A549 treated with GW870086 at 1 μM for 4 hours (cell line): ENCODE data around the gene OSCP1. TPM values are rescaled to one million over a fixed set of nuclear protein-coding genes. Genes with fewer than 3 reads are reported as not detected.

Source experiments
- total RNA-seq: library from RNA; stranded (reverse); fragments of 200-300 nt; extraction: Qiagen RNA extraction; gene quantifications from 5 replicates; pipeline ENCODE4 v1.2.3, GENCODE V29; 2022; ENCODE audit warnings: low read depth

OSCP1 gene, protein sequence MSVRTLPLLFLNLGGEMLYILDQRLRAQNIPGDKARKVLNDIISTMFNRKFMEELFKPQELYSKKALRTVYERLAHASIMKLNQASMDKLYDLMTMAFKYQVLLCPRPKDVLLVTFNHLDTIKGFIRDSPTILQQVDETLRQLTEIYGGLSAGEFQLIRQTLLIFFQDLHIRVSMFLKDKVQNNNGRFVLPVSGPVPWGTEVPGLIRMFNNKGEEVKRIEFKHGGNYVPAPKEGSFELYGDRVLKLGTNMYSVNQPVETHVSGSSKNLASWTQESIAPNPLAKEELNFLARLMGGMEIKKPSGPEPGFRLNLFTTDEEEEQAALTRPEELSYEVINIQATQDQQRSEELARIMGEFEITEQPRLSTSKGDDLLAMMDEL
- 6.1 to 7.0 TPM (median 6.6 TPM) in 5 replicates for total RNA-seq

DNA sequence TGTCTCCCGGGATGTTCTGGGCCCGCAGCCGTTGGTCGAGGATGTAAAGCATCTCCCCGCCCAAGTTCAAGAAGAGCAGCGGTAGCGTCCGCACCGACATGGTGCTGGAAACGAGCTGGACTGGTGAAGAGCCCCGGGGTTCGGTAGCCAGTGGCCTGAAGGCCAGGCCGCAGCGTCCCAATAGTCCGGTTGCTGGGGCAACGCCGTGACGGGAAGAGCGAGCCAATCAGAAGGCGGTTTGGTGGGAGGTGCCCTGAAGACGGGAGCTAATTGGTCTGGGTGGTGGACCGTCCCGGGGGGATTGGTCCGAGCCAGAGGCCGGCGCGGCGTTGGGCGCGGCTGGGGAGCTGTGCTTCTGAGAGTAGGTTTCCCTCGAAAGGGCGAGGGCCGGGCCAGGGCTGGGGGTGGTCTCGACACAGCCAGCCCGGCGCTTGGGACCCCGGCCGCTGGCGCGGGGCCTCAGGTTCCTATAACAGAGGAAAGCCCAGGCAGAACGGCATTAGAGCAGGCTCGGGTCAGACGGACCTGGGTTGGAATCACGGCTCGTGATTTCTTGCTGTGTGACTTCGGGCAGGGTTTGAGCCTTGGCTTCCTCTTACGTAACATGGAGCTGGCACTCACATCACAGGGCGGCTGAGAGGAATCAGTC is at the start of gene OSCP1:
Gene OSCP1 (minus strand): TSS at position 182 of the 649 bp plus-strand sequence. CDS start 82 bp downstream, at position 100.

DNA sequence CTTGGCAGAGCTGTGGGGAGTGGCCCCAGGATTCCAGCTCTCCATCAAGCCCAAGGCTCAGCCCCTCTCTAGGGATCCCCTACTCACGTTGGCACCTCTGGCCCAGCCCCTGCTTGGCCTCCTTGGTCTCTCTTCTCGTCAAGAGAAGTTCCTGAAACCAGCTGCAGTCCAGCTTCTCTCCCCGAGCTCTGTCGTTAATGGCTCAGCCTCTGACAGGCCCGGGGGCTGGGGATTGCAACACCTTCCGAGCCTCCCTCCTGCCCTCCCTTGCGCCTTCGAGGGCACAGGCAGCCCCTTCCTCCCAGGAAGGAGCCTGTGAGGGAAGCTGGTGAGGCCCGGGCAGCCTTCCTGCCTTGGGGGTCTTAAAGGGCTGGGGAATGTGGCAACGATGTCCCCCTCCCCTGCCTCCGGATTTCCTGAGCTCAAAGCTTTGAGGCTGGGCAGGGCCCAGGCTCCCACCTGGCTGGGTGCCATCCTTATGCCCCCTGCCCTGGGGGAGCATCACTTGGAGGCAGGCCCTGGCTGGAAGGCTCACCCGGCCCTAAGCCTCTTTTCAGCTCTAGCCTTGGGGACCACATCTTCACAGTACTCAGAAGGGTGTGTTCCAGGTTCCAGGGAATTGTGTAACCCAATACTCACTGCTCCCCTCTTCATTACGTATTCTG is 32.6 kb upstream of the OSCP1 start, which contains the start of gene CSF3R:
Gene CSF3R (minus strand): TSS at position 190 of the 665 bp plus-strand sequence. CDS start 3,417 bp downstream, outside the sequence.

DNA sequence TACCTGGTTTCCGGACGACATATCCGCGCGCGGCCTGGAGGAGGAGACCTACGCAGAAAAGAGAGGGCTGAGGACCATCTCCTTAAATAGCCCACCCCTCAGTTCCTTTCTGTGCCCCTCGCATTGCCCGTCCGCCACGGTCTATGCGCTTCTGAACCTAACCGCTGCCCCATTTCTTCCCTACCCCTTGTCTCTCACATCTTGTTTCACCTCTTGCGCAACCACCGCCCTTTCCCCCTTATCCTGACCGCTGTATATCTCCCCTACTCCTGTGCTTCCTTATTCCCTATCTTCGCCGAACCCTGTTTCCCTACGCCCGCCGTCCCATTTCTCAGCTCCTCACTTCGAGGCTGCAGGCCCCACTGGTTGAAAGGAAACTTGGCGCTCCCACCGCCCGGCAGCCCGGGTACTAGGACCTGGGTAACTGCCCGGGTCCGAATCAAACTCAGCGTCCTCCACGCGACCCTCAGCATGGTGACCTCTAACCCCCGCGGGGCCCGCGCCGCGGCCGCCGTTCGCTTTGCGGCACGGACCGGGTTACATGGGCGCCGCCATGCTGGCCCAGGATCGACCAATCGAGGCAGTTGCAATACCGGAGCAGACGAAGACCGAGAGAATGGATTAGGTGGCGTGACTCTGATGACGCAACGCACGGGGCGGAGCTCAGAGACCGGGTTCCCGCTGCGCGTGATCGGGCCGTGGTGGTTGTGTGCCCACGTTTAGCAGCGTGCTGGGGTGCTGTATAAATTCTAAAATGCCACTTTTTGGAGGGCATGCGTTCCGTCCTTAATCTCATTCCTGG is 13.8 kb upstream of the OSCP1 start, which contains the start of gene MRPS15:
Gene MRPS15 (minus strand): TSS at position 582 of the 802 bp plus-strand sequence. CDS start 109 bp downstream, at position 473.

DNA sequence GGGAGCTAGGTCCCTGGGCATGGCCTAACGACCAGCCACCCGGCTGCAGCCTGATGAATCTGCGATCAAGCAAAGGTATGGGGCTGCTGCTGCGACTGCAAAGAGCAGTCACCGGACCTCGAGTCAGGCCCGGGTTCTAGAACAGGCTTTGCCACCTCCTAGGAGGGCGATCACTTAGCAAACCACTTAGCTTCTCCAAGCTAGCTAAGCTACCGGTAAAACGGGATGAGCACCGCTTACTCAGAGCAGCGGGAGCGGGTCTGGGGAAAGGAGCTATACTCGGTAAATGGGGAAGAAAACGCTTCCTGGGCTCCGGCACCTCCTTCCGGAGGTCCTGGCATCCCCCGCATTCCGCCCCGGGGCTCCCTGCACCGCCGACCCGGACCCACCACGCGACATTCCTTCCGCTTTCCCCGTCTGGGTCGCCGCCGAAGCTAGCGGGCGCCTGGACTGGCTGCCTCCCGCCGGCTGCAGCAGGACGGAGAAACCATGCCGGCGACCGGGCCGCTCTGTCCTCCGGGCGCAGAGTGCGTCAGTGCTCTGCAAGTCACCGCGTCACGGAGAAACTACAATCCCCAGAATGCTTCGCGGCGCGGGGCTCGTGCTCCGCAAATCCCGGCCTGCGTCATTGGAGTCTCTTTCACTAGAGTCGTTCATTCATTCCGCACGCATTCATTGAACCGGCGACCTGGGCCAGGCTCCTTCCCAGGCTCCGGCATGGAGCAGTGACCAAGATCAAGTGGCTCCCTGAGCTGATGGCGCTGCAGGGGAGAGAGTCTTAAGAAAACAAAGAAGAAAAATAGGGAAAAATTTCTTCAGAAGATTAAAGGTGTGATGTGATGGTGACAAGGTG is 52.6 kb downstream of the OSCP1 start, which contains the start of gene LSM10:
Gene LSM10 (minus strand): TSS at position 531 of the 853 bp plus-strand sequence. CDS start 3,779 bp downstream, outside the sequence.

DNA sequence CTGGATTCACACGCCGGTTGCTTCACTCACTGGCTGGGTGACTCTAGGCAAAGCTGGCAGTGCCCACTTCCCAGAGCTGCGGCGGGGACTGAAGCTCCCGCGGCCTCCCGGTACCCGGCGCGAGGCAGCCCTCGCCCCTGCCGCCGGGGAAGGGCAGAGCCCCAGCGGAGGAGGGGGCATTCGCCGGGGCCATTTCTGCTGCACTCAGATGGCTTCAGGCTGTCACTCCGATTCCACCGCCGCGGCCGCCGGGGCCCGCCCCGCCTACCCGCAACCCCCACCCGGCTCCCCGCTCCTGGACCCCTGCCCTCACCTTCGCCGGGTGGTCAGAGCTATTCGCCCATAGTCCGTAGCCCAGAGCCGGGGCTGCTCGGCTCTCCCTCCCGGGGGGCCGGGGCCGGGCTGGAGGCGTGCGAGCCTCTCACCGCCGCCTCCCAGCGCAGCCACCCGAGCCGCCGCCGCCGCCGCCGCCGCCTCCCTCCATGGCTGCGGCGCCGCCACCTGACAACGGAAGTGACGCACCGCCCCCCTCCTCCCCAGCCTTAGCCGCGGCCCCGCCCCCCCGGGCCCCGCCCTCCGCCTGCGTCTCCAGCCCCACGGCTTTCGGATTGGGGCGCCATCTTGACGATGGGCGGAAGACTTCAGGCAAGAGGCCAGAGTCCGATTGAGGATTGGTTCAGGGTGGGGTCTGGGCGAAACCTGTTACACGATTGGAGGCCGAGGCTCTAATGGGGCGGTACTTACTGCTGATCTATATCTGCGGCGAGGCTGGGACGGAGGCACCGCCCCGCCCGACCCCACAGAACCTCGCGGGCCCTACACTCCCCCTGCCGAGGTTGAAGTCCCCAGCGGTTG is 64.6 kb downstream of the OSCP1 start, which contains the start of gene STK40:
Gene STK40 (minus strand): TSS at position 515 of the 855 bp plus-strand sequence. CDS start 24,592 bp downstream, outside the sequence.

Other genes starting within 250 kb of the OSCP1 start
- 58.1 to 70.9 TPM (median 67.3 TPM) in 5 replicates for gene THRAP3, start 226.0 kb downstream of the OSCP1 start, total RNA-seq
- gene SH3D21, start 144.1 kb downstream of the OSCP1 start, total RNA-seq, result 2.0 to 3.2 TPM (median 2.3 TPM) in 5 replicates
- gene EVA1B, start 126.8 kb downstream of the OSCP1 start, total RNA-seq, result 11.7 to 24.8 TPM (median 22.8 TPM) in 5 replicates
- gene STK40, start 64.5 kb downstream of the OSCP1 start, total RNA-seq, result 9.3 to 11.8 TPM (median 10.8 TPM) in 5 replicates
- 43.6 to 48.8 TPM (median 47.1 TPM) in 5 replicates for gene LSM10, start 52.5 kb downstream of the OSCP1 start, total RNA-seq
- gene MRPS15, start 13.9 kb upstream of the OSCP1 start, total RNA-seq, result 75.1 to 92.6 TPM (median 87.1 TPM) in 5 replicates
- gene CSF3R, start 32.5 kb upstream of the OSCP1 start, total RNA-seq, result not detected in 5 replicates